ENCODE measurements around the gene EXD3. TPM values are rescaled to one million over a fixed set of nuclear protein-coding genes. Genes with fewer than 3 reads are reported as not detected.

EXD3 gene
- total RNA-seq, 1 donor from 2014 or later = 16.7 TPM

DNA sequence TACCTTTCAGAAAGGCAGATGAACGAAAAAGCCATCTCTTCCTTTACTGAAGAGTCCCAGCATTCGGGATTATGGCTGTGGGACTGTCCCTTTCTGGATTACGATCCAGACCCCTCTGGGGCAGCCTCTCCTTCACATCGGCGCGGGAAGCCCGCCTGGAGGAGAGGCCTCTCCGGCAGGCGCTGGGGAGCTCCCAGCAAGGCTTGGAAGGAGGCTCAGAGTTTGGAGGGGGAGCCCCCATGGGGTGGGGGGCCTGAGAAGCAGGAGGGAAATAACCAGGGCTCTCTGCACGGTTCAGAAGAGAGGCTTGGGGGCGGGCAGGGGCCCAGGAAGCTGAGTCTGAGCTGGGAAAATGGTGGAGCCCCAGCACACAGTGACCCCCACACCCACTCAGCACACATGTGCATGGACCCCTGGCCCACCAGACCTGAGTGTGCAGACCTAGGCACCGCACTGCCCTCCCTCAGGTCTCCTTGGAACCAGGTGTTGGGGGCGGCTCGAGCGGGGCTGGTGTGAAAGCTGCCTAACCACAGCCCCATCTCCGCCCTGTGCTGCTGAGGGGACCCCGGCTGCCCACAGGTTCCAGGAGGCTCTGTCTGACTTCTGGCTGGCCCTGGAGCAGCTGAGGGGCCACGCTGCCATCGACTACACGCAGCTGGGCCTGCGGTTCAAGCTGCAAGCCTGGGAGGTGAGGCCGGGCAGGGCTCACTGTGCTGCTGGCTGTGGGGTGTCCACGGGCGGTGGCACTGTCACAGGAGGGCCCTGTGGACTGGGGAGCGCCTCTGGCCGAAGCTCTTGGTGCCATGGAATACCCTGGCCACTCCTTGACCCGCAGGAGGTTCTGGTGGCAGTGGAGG lies 4.7 kb upstream of the EXD3 start:
- Histone ChIP-seq H3K9me3 (no peaks in the 10 kb centered on the region), H3K4me3 (no peak overlapping the region), H3K36me3 (no peaks in the 10 kb centered on the region), H3K4me1 (peaks cover 4 to 6% of the 10 kb centered on the region in 2 donors), H3K27me3 (no peaks in the 10 kb centered on the region), H3K27ac (no peak overlapping the region)
- intact Hi-C loops (cut with DNase I) = loop anchor here (10.0 kb wide), 1 partner anchor 97 kb away; no protein-coding TSS in a partner anchor
- no peak for TF ChIP-seq CTCF (IDR thresholded peaks at IDR 0.05)
- no peak for DNase-seq (ENCODE audit: low spot score in 2 of 2)

- H3K4me3 ChIP-seq = no peak overlapping the region
- H3K27me3 ChIP-seq = no peaks in the 10 kb centered on the region
- intact Hi-C loops (cut with DNase I) = loop anchor here (10.0 kb wide), 1 partner anchor 99 kb away; no protein-coding TSS in a partner anchor
- no peak for DNase-seq (ENCODE audit: low spot score in 2 of 2)
- no peak overlapping the region for H3K27ac ChIP-seq
- peaks cover 7 to 15% of the 10 kb centered on the region in 2 donors for H3K4me1 ChIP-seq
- no peaks in the 10 kb centered on the region for H3K9me3 ChIP-seq
- no peaks in the 10 kb centered on the region for H3K36me3 ChIP-seq
- TF ChIP-seq CTCF (IDR thresholded peaks at IDR 0.05) = no peak
These were observed 3.2 kb upstream of the EXD3 start for GRCh38 chr9:137426018-137426681.

DNA sequence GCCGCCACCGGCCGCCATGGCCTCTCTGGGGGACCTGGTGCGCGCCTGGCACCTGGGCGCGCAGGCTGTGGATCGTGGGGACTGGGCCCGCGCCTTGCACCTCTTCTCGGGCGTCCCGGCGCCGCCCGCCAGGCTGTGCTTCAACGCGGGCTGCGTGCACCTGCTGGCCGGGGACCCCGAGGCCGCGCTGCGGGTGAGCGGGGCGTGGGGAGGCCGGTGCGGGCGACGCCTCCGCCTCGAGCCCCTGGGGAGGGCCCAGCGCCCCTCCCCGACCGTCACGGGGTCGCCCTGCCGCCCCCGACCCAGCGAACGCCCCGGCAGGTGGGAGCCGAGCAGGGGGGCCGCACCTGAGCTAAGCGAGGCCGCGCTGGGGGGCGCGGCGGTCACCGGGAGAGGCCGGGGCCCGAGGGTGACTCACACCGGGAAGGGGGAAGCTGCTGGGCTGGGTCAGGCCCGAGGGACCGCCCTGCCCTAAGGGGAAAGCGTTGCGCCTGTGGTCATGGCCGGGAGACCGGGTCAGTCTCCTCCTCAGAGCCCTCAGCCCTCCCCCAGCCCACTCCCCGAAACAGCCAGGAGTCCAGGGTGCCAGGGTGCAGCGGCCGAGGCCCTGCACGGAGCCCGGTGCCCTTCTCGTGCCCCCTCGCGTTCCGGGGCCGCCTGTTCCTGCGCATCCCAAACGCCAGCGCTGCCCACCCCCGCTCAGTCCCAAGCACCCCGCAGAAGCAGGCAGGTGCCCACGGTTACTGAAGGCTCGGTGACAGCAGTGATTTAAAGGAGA lies 741 bp upstream of the EXD3 start:
- Histone ChIP-seq H3K9me3 (no peaks in the 10 kb centered on the region), H3K36me3 (peaks cover 0 to 3% of the 10 kb centered on the region in 2 donors), H3K4me3 (peak overlapping the region; percentile 73 to 100), H3K27me3 (no peaks in the 10 kb centered on the region), H3K4me1 (peaks cover 7 to 15% of the 10 kb centered on the region in 2 donors), H3K27ac (peak overlapping the region; percentile 51 to 87)
- no peak for TF ChIP-seq CTCF (IDR thresholded peaks at IDR 0.05)
- DNase-seq (ENCODE audit: low spot score in 2 of 2) = peak in 1 of 2 donors; percentile 80
- intact Hi-C loops (cut with DNase I) = loop anchor here (1.0 to 10.0 kb wide), 3 partner anchors 21 to 101 kb away; partner anchors contain the start of gene NSMF

GRCh38 chr9:137421838-137422603 lies 941 bp downstream of the EXD3 start:
- H3K4me3 ChIP-seq = peak overlapping the region; percentile 73 to 100
- no peak for TF ChIP-seq CTCF (IDR thresholded peaks at IDR 0.05)
- H3K4me1 ChIP-seq = peaks cover 7 to 15% of the 10 kb centered on the region in 2 donors
- intact Hi-C loops (cut with DNase I) = loop anchor here (2.0 to 10.0 kb wide), 2 partner anchors 23 to 103 kb away; no protein-coding TSS in a partner anchor
- H3K9me3 ChIP-seq = no peaks in the 10 kb centered on the region
- no peak for DNase-seq (ENCODE audit: low spot score in 2 of 2)
- no peaks in the 10 kb centered on the region for H3K27me3 ChIP-seq
- H3K27ac ChIP-seq = peak overlapping the region in 1 of 2 donors; percentile 87
- H3K36me3 ChIP-seq = peaks cover 0 to 6% of the 10 kb centered on the region in 2 donors
